GM06990 (cell line): ENCODE data around the gene SEC61A2.
"Not testable (repeated sequence)": the region's sequence is repeated elsewhere in the genome, so short reads cannot be mapped to it uniquely, and the experiment has no call there.

Source experiments
- DNase-seq: peaks from one replicate; pipeline ENCODE4 v3.0.0-alpha.2; 2011; ENCODE audit not compliant: insufficient read length; ENCODE audit errors: extremely low read depth
- H3K27me3 ChIP-seq: replicated peaks from 2 replicates; pipeline ENCODE4 v1.6.0; 2011; ENCODE audit warnings: low read length; ENCODE audit not compliant: control insufficient read depth, insufficient read depth
- H3K36me3 ChIP-seq: 2 replicates; pipeline ENCODE4 v1.5.1; 2011; ENCODE audit warnings: low read length; ENCODE audit not compliant: control insufficient read depth, insufficient read depth
- H3K4me3 ChIP-seq: replicated peaks from 2 replicates; pipeline ENCODE4 v1.5.1; 2011; ENCODE audit warnings: low read depth, mild to moderate bottlenecking, control low read depth, low read length
- CTCF ChIP-seq: IDR thresholded peaks from 2 replicates; pipeline ENCODE4 v1.5.1; 2011; ENCODE audit warnings: low read length, control low read depth, mild to moderate bottlenecking, inconsistent platforms; ENCODE audit not compliant: insufficient read depth, poor library complexity, severe bottlenecking

SEC61A2 gene

GRCh38 chr10:12162927-12163326, 33.5 kb downstream of the SEC61A2 start:
- peaks cover 11% of the 10 kb centered on the region for H3K36me3 ChIP-seq

DNA sequence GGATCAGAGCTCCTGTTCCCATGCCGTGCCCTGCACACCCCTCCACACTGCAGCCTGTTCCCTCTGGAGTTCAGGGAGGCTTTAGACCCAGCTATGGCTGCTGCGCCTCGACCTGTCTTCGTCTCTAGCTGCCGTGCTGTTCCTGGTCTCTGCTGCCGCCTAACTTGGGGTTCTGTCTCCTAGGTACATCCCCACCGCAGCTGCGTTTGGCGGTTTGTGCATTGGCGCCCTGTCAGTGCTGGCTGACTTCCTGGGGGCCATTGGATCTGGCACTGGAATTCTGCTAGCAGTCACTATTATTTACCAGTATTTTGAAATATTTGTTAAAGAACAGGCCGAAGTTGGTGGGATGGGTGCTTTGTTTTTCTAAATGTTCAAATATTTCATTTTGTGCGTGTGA, 34.6 kb downstream of the SEC61A2 start:
- DNase-seq = no peak
- Histone ChIP-seq H3K36me3 (peaks cover 11% of the 10 kb centered on the region), H3K27me3 (no peaks in the 10 kb centered on the region), H3K4me3 (no peak overlapping the region)
- no peak for TF ChIP-seq CTCF

More at GRCh38 chr10:12162927-12163326, 33.5 kb downstream of the SEC61A2 start:
- no peak overlapping the region for H3K4me3 ChIP-seq
- DNase-seq = no peak
- H3K27me3 ChIP-seq = no peaks in the 10 kb centered on the region
- TF ChIP-seq CTCF = no peak

- no peak for DNase-seq
- H3K36me3 ChIP-seq = peaks cover 10% of the 10 kb centered on the region
- no peak for TF ChIP-seq CTCF
Observed at GRCh38 chr10:12165036-12165435, 35.6 kb downstream of the SEC61A2 start.

GRCh38 chr10:12165999-12166775, 36.7 kb downstream of the SEC61A2 start:
- H3K27me3 ChIP-seq = no peaks in the 10 kb centered on the region
- peaks cover 10% of the 10 kb centered on the region for H3K36me3 ChIP-seq
- TF ChIP-seq CTCF = no peak
- DNase-seq = no peak
- no peak overlapping the region for H3K4me3 ChIP-seq

More at GRCh38 chr10:12165036-12165435, 35.6 kb downstream of the SEC61A2 start:
- Histone ChIP-seq H3K4me3 (no peak overlapping the region), H3K27me3 (no peaks in the 10 kb centered on the region)

DNA sequence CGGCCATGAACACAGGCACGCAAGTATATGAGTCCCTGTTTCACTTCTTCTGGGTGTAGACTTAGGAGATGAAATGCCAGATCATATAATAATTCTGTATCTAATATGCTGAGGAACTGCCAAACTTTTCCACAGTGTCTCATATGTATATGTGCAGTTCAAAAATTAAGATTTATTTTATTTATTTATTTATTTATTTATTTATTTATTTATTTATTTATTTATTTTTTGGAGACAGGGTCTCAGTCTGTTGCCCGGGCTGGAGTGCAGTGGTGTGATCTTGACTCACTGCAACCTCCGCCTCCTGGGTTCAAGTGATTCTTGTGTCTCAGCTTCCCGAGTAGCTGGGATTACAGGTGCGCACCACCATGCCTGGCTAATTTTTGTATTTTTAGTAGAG, 42.0 kb downstream of the SEC61A2 start:
- H3K4me3 ChIP-seq, H3K27me3 ChIP-seq, DNase-seq: not testable (repeated sequence)
- peaks cover 11% of the 10 kb centered on the region for H3K36me3 ChIP-seq

GRCh38 chr10:12177642-12178041, 48.2 kb downstream of the SEC61A2 start:
- DNase-seq = no peak
- no peak for TF ChIP-seq CTCF
- H3K36me3 ChIP-seq = peaks cover 10% of the 10 kb centered on the region
- H3K27me3 ChIP-seq = no peaks in the 10 kb centered on the region
- no peak overlapping the region for H3K4me3 ChIP-seq
